Cerebellar cortex (tissue), 1 donor: Measurements from ENCODE around the gene PCBP3.

Experiments
- DNase-seq: peaks from one replicate; pipeline ENCODE4 v3.0.0-alpha.2; 2015; ENCODE audit warnings: low spot score

Gene PCBP3

GRCh38 chr21:45910548-45911221 lies 267.2 kb downstream of the PCBP3 start:
- peak; percentile 33 for DNase-seq

- no peak for DNase-seq
Measured at GRCh38 chr21:45911806-45912325, 268.3 kb downstream of the PCBP3 start.

- DNase-seq, result no peak
Measured at GRCh38 chr21:45912611-45913417, 269.3 kb downstream of the PCBP3 start.

GRCh38 chr21:45913418-45913765 lies 269.9 kb downstream of the PCBP3 start:
- no peak for DNase-seq

GRCh38 chr21:45913886-45914285 lies 270.4 kb downstream of the PCBP3 start:
- DNase-seq, result no peak

GRCh38 chr21:45914321-45914845 lies 270.9 kb downstream of the PCBP3 start:
- DNase-seq, result no peak

GRCh38 chr21:45916011-45916840 lies 272.7 kb downstream of the PCBP3 start:
- no peak for DNase-seq

GRCh38 chr21:45917241-45917640 lies 273.7 kb downstream of the PCBP3 start:
- no peak for DNase-seq

- no peak for DNase-seq
Measured at GRCh38 chr21:45918011-45918410, 274.5 kb downstream of the PCBP3 start.

GRCh38 chr21:45918835-45919447 lies 275.4 kb downstream of the PCBP3 start:
- no peak for DNase-seq

- no peak for DNase-seq
Measured at GRCh38 chr21:45919593-45919992, 276.1 kb downstream of the PCBP3 start.

GRCh38 chr21:45920824-45921600 lies 277.5 kb downstream of the PCBP3 start:
- DNase-seq, result no peak

GRCh38 chr21:45921917-45922316 lies 278.4 kb downstream of the PCBP3 start:
- no peak for DNase-seq

- no peak for DNase-seq
Measured at GRCh38 chr21:45922648-45923047, 279.1 kb downstream of the PCBP3 start.

GRCh38 chr21:45923146-45923545 lies 279.6 kb downstream of the PCBP3 start:
- DNase-seq, result peak; percentile 91

GRCh38 chr21:45926281-45926680 lies 282.8 kb downstream of the PCBP3 start:
- DNase-seq, result no peak

GRCh38 chr21:45927032-45927431 lies 283.5 kb downstream of the PCBP3 start:
- DNase-seq, result no peak

- no peak for DNase-seq
Measured at GRCh38 chr21:45927851-45928850, 284.6 kb downstream of the PCBP3 start.

- no peak for DNase-seq
Measured at GRCh38 chr21:45929449-45929848, 285.9 kb downstream of the PCBP3 start.
